IPS DF 4.7 (cell line): ENCODE data around the gene RPL28.

Source experiments
- DNase-seq: peaks from one replicate; pipeline ENCODE4 v3.0.0-alpha.2; 2013; ENCODE audit warnings: low spot score; ENCODE audit errors: extremely low read depth

RPL28 gene

GRCh38 chr19:55423225-55424005 lies 37.7 kb downstream of the RPL28 start:
- no peak for DNase-seq

GRCh38 chr19:55424518-55424917 lies 38.8 kb downstream of the RPL28 start:
- no peak for DNase-seq

- no peak for DNase-seq
Measured at GRCh38 chr19:55426042-55426441, 40.3 kb downstream of the RPL28 start.

- no peak for DNase-seq
Measured at GRCh38 chr19:55431183-55431582, 45.5 kb downstream of the RPL28 start.

GRCh38 chr19:55432241-55432959 lies 46.7 kb downstream of the RPL28 start:
- DNase-seq: no peak

- no peak for DNase-seq
Measured at GRCh38 chr19:55433292-55433691, 47.6 kb downstream of the RPL28 start.

- no peak for DNase-seq
Measured at GRCh38 chr19:55434356-55434919, 48.7 kb downstream of the RPL28 start.

- no peak for DNase-seq
Measured at GRCh38 chr19:55435020-55435419, 49.3 kb downstream of the RPL28 start.

- DNase-seq: no peak
Measured at GRCh38 chr19:55436847-55437246, 51.1 kb downstream of the RPL28 start.

- DNase-seq: no peak
Measured at GRCh38 chr19:55437410-55437809, 51.7 kb downstream of the RPL28 start.

- DNase-seq: no peak
Measured at GRCh38 chr19:55439052-55439451, 53.3 kb downstream of the RPL28 start.

GRCh38 chr19:55440411-55441105 lies 54.8 kb downstream of the RPL28 start:
- no peak for DNase-seq

GRCh38 chr19:55441319-55441691 lies 55.6 kb downstream of the RPL28 start:
- no peak for DNase-seq

GRCh38 chr19:55441692-55442321 lies 56.1 kb downstream of the RPL28 start:
- no peak for DNase-seq

GRCh38 chr19:55442372-55442961 lies 56.7 kb downstream of the RPL28 start:
- no peak for DNase-seq

GRCh38 chr19:55443045-55443823 lies 57.5 kb downstream of the RPL28 start, which contains the start of gene SHISA7:
Gene SHISA7 (minus strand): TSS chr19:55443300. CDS start chr19:55442863, 437 bp downstream.
- DNase-seq: no peak

- no peak for DNase-seq
Measured at GRCh38 chr19:55443824-55444480, 58.2 kb downstream of the RPL28 start.

- no peak for DNase-seq
Measured at GRCh38 chr19:55444646-55445045, 58.9 kb downstream of the RPL28 start.

GRCh38 chr19:55446060-55446459 lies 60.3 kb downstream of the RPL28 start:
- DNase-seq: no peak
